Measurements from ENCODE around the gene TRIM54. TPM values are rescaled to one million over a fixed set of nuclear protein-coding genes. Genes with fewer than 3 reads are reported as not detected.

TRIM54 gene
- total and polyA plus RNA-seq, 2 of the 8 experiments (the other 6 are each of a cell fraction or from before 2014, with no cell fraction given): 3.9 to 5.8 TPM

GRCh38 chr2:27264753-27265535 lies 17.3 kb upstream of the TRIM54 start:
- peak overlapping the region; percentile 52; the same call in 1 of the 2 replicates for H2AFZ ChIP-seq (ENCODE audit: low read length)
- TF ChIP-seq MAX (IDR thresholded peaks at IDR 0.05) (peak; percentile 99), POU5F1 (IDR thresholded peaks at IDR 0.05; ENCODE audit: low read depth, low read length) (no peak), KDM5A (IDR thresholded peaks at IDR 0.05; ENCODE audit: low read length) (no peak), EZH2 (IDR thresholded peaks at IDR 0.05; ENCODE audit: low read depth, low read length, severe bottlenecking) (no peak), JUN (IDR thresholded peaks at IDR 0.05; ENCODE audit: low read depth, low read length) (no peak), HDAC2 (IDR thresholded peaks at IDR 0.05; ENCODE audit: borderline replicate concordance in 1 of 2, low read depth in 2 of 2, low read length in 2 of 2) (peak in 1 of 2 experiments; percentile 62; a peak in 1 of 4 replicates), SIX5 (IDR thresholded peaks at IDR 0.05; ENCODE audit: low read depth, low read length) (no peak), GABPA (IDR thresholded peaks at IDR 0.05; ENCODE audit: borderline replicate concordance, insufficient read depth, low read length) (no peak; the same call in 1 of the 2 replicates)
- TF ChIP-seq, protein P1, sequence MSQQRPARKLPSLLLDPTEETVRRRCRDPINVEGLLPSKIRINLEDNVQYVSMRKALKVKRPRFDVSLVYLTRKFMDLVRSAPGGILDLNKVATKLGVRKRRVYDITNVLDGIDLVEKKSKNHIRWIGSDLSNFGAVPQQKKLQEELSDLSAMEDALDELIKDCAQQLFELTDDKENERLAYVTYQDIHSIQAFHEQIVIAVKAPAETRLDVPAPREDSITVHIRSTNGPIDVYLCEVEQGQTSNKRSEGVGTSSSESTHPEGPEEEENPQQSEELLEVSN (IDR thresholded peaks at IDR 0.05): peak; percentile 99

More at GRCh38 chr2:27264753-27265535, 17.3 kb upstream of the TRIM54 start:
- Histone ChIP-seq H3K79me1 (ENCODE audit: low read depth, low read length) (no peaks in the 10 kb centered on the region), H2BK20ac (ENCODE audit: low read length) (peak overlapping the region; percentile 16; the same call in 1 of the 2 replicates), H4K8ac (ENCODE audit: extremely low read depth, insufficient read depth, low read length) (peak overlapping the region; percentile 91), H4K20me1 (replicated peaks in 1 of 2; ENCODE audit: control insufficient read depth in 1 of 2, insufficient read depth in 2 of 2, low read length in 2 of 2) (peaks cover 0 to 6% of the 10 kb centered on the region in 2 experiments), H3K4me2 (ENCODE audit: insufficient read depth in 1 of 2, low read depth in 2 of 2, low read length in 2 of 2) (peak overlapping the region; percentile 88 to 99), H3K4me3 (ENCODE audit: extremely low read depth in 1 of 4, insufficient read depth in 2 of 4, low read depth in 3 of 4, low read length in 4 of 4) (peak overlapping the region; percentile 57 to 85 (median 62)), H2BK15ac (ENCODE audit: low read length) (peak overlapping the region; percentile 53), H2BK120ac (replicated peaks; ENCODE audit: low read depth, low read length) (no peak overlapping the region), H3K9ac (replicated peaks in 1 of 4; ENCODE audit: extremely low read depth in 1 of 4, low read depth in 3 of 4, low read length in 3 of 4) (peak overlapping the region in 3 of 4 experiments; percentile 22 to 44 (median 42); a peak in 5 of 7 replicates), H4K91ac (replicated peaks; ENCODE audit: insufficient read length, low read length) (peak overlapping the region; percentile 34), H3K4ac (replicated peaks; ENCODE audit: insufficient read length, low read depth, low read length) (no peak overlapping the region), H4K5ac (ENCODE audit: insufficient read length, low read depth, low read length) (no peak overlapping the region), H2AK5ac (ENCODE audit: low read depth, low read length) (0 out of 2 replicates have a peak overlapping the region, but pooled peaks have one; percentile 2), H3K14ac (ENCODE audit: insufficient read length) (no peak overlapping the region), H3K23ac (ENCODE audit: insufficient read length) (no peak overlapping the region), H3K18ac (ENCODE audit: extremely low read depth, low read length) (peak overlapping the region; percentile 83; the same call in 1 of the 2 replicates), H3K4me1 (replicated peaks in 1 of 4; ENCODE audit: control insufficient read depth in 3 of 4, insufficient read depth in 4 of 4, low read length in 3 of 4) (peaks cover 3 to 19% (median 14%) of the 10 kb centered on the region in 4 experiments), H2BK12ac (ENCODE audit: low read depth, low read length) (peak overlapping the region; percentile 82; the same call in 1 of the 2 replicates), H3K27me3 (replicated peaks in 1 of 4; ENCODE audit: control insufficient read depth in 3 of 4, extremely low read depth in 1 of 4, insufficient read depth in 3 of 4, low read length in 3 of 4) (peaks cover 39 to 69% (median 60%) of the 10 kb centered on the region in 4 experiments), H3K27ac (ENCODE audit: low read depth, low read length) (no peak overlapping the region), H2BK5ac (ENCODE audit: low read depth, low read length) (no peak overlapping the region; the same call in 1 of the 2 replicates), H3K79me2 (ENCODE audit: control insufficient read depth in 1 of 2, insufficient read depth in 2 of 2, low read length in 2 of 2) (peaks cover 0 to 2% of the 10 kb centered on the region in 2 experiments; a peak in 1 of 4 replicates), H3K23me2 (ENCODE audit: low read depth, low read length) (peaks cover 19% of the 10 kb centered on the region; the same call in 1 of the 2 replicates), H3K9me3 (ENCODE audit: insufficient read depth in 2 of 2, low read depth in 1 of 2, low read length in 1 of 2) (no peaks in the 10 kb centered on the region), H3K36me3 (ENCODE audit: control insufficient read depth in 2 of 4, insufficient read depth in 4 of 4, low read length in 3 of 4) (no peaks in the 10 kb centered on the region), H3K56ac (replicated peaks; ENCODE audit: insufficient read length, low read depth, low read length) (no peak overlapping the region)
- ChIA-PET CTCF (ENCODE audit: partially characterized antibody) (interaction anchor here (0.6 to 14.1 kb wide), 24 partner anchors 8 to 239 kb away, joined by 3 to 288 read pairs (median 6); partner anchors contain the start of genes ABHD1, DNAJC5G, EIF2B4 and PREB), POLR2A (ENCODE audit: partially characterized antibody) (interaction anchor here (0.9 to 8.2 kb wide), 12 partner anchors 8 to 104 kb away, joined by 3 to 71 read pairs (median 4); partner anchors contain the start of genes ATRAID, CAD, DNAJC5G and SLC5A6)
- DNase-seq (ENCODE audit: low read depth in 1 of 2, low spot score in 2 of 2) (peak in 1 of 2 experiments; percentile 89), FAIRE-seq (no peak)
- 7% methylated on average over 47 of the region's 56 CpGs; no CpG with 5 or more reads in 1 of the 2 experiments for WGBS, 2 experiments (ENCODE audit: extremely low coverage in 1 of 2, insufficient coverage in 1 of 2, insufficient read length in 1 of 2, insufficient replicate concordance in 2 of 2, low coverage in 1 of 2, low lambda C conversion rate in 2 of 2, missing lambda C conversion rate in 1 of 2)

All from H1 (cell line).